Activated B cell treated with CpG ODN at 0.5 μM for 24 hours (primary cell): ENCODE data around the gene KRT25. TPM values are rescaled to one million over a fixed set of nuclear protein-coding genes. Genes with fewer than 3 reads are reported as not detected.
A peak's percentile ranks its signal among the peaks of the same experiment; 100 is the strongest.

Experiments used
- ATAC-seq: fragments of 200-7000 bp; cut with Tn5 transposase; one replicate; pipeline ENCODE4 v1.10.0; 2021; ENCODE audit warnings: low read depth, mild to moderate bottlenecking, moderate library complexity
- CTCF ChIA-PET: fragments of 350-600 bp; sonication (Branson Sonifier 250); formaldehyde crosslinking; loops from one replicate; lab custom pipeline; 2021; ENCODE audit warnings: antibody characterized with exemption; lab: Charles Lee
- POLR2A ChIA-PET: fragments of 350-600 bp; sonication (Branson Sonifier 250); formaldehyde crosslinking; loops from one replicate; lab custom pipeline; 2021; ENCODE audit warnings: antibody characterized with exemption; lab: Charles Lee
- DNase-seq: peaks from one replicate; pipeline ENCODE4 v3.0.0; 2022
- H3K27ac Mint-ChIP-seq: one replicate; pipeline ENCODE4 v1.8.0; 2020; ENCODE audit warnings: mixed read lengths
- H3K27me3 Mint-ChIP-seq: one replicate; pipeline ENCODE4 v1.8.0; 2021; ENCODE audit warnings: mixed read lengths
- H3K36me3 Mint-ChIP-seq: one replicate; pipeline ENCODE4 v1.8.0; 2021; ENCODE audit warnings: low read depth, mixed read lengths
- H3K4me1 Mint-ChIP-seq: one replicate; pipeline ENCODE4 v1.8.0; 2021; ENCODE audit warnings: mixed read lengths
- H3K4me3 Mint-ChIP-seq: one replicate; pipeline ENCODE4 v1.8.0; 2020; ENCODE audit warnings: mild to moderate bottlenecking, mixed read lengths
- H3K9me3 Mint-ChIP-seq: one replicate; pipeline ENCODE4 v1.8.0; 2020; ENCODE audit warnings: mixed read lengths
- intact Hi-C: fragments of 100-400 bp; cut with micrococcal nuclease; formaldehyde crosslinking; loops from one replicate; pipeline ENCODE4 v1.15.1; 2024
- total RNA-seq: library from RNA; stranded (reverse); gene quantifications from 2 replicates; pipeline ENCODE4 v1.2.3, GENCODE V29; 2022
- TF ChIP-seq, protein P1 (sequence below): fragments of 200-600 bp; IDR thresholded peaks from one replicate; pipeline ENCODE4 v1.8.0; 2022; ENCODE audit warnings: antibody characterized with exemption, mild to moderate bottlenecking

The KRT25 gene
- total RNA-seq, 1 donor from 2014 or later: not detected

DNA sequence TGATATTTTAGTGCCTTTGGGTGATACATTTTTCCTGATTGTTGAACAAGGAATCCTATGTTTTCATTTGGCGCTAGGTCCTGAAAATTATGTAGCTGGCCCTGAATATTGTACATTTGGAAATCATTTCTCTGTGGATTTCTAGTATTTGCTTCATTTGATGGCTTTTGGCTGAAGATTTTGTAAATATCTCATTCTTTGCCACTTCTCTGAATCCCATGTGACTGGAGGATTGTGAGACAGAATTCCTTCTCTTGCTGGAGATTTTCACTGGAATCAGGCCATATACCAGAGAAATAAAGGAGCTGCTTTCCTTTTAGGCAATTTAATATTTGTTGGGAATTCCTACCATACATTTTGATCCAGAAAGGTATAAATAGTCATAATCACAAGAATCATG is 36.0 kb upstream of the KRT25 start:
- H3K27me3 Mint-ChIP-seq: peaks cover 13% of the 10 kb centered on the region
- no peak for ATAC-seq
- no peaks in the 10 kb centered on the region for H3K9me3 Mint-ChIP-seq
- POLR2A ChIA-PET: no interaction called here
- H3K36me3 Mint-ChIP-seq: no peaks in the 10 kb centered on the region
- no peak overlapping the region for H3K4me3 Mint-ChIP-seq
- TF ChIP-seq, protein P1, sequence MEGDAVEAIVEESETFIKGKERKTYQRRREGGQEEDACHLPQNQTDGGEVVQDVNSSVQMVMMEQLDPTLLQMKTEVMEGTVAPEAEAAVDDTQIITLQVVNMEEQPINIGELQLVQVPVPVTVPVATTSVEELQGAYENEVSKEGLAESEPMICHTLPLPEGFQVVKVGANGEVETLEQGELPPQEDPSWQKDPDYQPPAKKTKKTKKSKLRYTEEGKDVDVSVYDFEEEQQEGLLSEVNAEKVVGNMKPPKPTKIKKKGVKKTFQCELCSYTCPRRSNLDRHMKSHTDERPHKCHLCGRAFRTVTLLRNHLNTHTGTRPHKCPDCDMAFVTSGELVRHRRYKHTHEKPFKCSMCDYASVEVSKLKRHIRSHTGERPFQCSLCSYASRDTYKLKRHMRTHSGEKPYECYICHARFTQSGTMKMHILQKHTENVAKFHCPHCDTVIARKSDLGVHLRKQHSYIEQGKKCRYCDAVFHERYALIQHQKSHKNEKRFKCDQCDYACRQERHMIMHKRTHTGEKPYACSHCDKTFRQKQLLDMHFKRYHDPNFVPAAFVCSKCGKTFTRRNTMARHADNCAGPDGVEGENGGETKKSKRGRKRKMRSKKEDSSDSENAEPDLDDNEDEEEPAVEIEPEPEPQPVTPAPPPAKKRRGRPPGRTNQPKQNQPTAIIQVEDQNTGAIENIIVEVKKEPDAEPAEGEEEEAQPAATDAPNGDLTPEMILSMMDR: no peak
- no peak for DNase-seq
- H3K4me1 Mint-ChIP-seq: no peaks in the 10 kb centered on the region
- intact Hi-C loops: loop anchor here (5.0 kb wide), 1 partner anchor 74 kb away; no protein-coding TSS in a partner anchor
- CTCF ChIA-PET: interaction anchor here (0.7 to 1.2 kb wide), 5 partner anchors 75 to 397 kb away, joined by 3 to 7 read pairs (median 3); no protein-coding TSS in a partner anchor
- no peak overlapping the region for H3K27ac Mint-ChIP-seq

DNA sequence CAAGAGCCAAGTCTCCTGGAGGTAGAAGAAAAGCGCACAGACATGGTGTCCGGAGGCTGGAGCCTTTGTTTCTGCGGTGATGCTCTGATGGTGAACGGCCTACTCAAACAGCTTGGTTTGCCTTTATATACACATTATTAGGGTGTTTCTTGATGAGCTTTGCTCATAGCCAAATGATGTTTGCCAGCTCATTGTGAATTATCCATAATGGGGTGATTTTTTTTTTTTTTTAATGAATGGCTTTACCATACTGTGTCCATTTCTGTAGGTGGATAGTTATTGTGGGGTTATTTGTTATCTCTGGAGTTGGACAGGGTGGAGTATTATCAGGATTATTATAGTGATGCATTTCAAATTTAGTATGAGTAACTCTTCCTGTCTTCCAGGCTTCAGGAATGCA is 27.3 kb upstream of the KRT25 start, which contains the start of gene KRT27:
TSS of gene KRT27 (minus strand) at position 101 of the 400 bp plus-strand sequence. CDS start at position 44, 57 bp downstream.
- Mint-ChIP-seq H3K9me3 (no peaks in the 10 kb centered on the region), H3K27me3 (peaks cover 39% of the 10 kb centered on the region), H3K27ac (no peak within 1 kb of the TSS), H3K36me3 (no peaks in the 10 kb centered on the region), H3K4me1 (peaks cover 4% of the 10 kb centered on the region), H3K4me3 (no peak within 1 kb of the TSS)
- ChIA-PET CTCF (no interaction called here), POLR2A (no interaction called here)
- intact Hi-C loops: no loop called here
- DNase-seq (no peak), ATAC-seq (no peak)
- TF ChIP-seq, protein P1: no peak

DNA sequence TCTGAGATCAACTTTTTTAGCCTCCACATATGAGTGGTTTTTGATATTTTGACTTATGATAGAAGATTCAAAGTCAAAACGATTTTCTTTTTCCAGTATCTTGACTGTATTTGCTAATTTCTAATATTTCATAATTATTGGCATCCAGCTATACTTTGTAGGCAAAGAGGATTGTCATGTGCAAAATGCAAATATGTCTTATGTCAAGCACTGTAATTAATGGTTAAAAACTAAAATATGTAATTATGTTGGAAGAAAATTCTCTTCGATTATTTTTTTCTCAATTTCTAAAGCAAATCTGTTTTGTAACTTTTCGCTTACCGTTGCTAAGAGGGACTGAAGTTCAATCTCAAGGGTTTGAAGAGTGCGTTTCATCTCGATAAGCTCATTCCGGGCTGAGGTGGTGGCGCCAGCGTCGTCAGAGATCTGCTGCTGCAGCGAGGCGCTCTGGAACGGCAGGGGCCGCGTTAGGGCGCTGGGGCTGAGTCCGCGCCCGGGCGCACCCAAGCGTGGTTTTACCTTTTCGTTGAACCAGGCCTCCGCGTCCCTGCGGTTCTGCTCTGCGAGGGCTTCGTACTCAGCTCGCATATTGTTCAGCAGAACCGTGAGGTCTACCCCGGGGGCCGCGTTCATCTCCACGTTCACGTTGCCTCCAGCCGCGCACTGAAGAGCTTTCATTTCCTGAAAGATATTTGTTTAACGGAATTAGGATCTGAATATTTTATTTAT is 24.2 kb upstream of the KRT25 start:
- Mint-ChIP-seq H3K4me1 (peaks cover 4% of the 10 kb centered on the region), H3K27me3 (peaks cover 51% of the 10 kb centered on the region), H3K4me3 (peak overlapping the region; percentile 66), H3K36me3 (no peaks in the 10 kb centered on the region), H3K27ac (no peak overlapping the region), H3K9me3 (no peaks in the 10 kb centered on the region)
- ChIA-PET POLR2A (interaction anchor here (1.4 kb wide), 1 partner anchor 40 kb away, joined by 3 read pairs; no protein-coding TSS in a partner anchor), CTCF (no interaction called here)
- peak; percentile 21 for ATAC-seq
- TF ChIP-seq, protein P1: no peak
- no peak for DNase-seq
- intact Hi-C loops: no loop called here

DNA sequence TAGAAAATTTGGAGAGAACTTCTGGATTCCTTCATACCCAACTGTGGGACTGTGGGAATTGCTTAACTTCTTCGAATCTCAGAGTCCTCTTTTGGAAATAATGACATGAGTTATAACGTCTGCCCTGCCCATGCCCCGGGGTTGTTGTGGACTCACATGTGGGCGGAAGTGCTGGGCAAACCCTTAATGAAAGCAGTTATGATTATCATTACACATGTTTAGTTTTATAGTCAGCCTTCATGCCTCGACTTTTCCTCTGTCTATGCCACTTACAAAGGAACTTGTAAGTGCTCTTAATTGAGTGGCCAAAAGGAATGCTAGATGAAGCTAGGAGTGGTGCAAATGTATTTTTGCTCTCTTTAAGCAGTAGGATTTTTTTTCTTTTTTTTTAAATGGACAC is 23.3 kb upstream of the KRT25 start:
- intact Hi-C loops: no loop called here
- Mint-ChIP-seq H3K27me3 (peaks cover 52% of the 10 kb centered on the region), H3K4me3 (no peak overlapping the region), H3K36me3 (no peaks in the 10 kb centered on the region), H3K27ac (no peak overlapping the region), H3K4me1 (peaks cover 4% of the 10 kb centered on the region), H3K9me3 (no peaks in the 10 kb centered on the region)
- POLR2A ChIA-PET: no interaction called here
- DNase-seq: no peak
- ATAC-seq: no peak
- TF ChIP-seq, protein P1: no peak
- CTCF ChIA-PET: no interaction called here

DNA sequence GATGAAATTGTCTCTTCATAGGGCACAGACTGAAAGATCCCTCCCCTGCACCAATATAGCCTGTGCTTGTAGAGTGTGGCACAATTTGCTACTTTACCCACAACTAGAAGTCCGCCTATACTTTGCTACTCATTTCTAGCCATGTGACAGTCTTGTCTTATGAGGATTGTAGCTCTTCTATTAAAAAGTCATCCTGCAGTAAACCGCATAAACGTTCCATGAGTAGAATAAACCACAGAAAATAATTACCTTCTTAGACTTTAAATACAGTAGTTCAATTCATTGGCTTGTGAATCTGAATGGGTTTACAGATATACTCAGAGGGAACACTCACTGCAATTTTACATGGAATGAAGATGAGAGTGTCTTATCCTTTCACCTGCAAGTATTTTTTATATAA is 22.8 kb upstream of the KRT25 start:
- DNase-seq: no peak
- Mint-ChIP-seq H3K4me1 (peaks cover 4% of the 10 kb centered on the region), H3K27ac (no peak overlapping the region), H3K4me3 (no peak overlapping the region), H3K27me3 (peaks cover 48% of the 10 kb centered on the region), H3K9me3 (no peaks in the 10 kb centered on the region), H3K36me3 (no peaks in the 10 kb centered on the region)
- no peak for ATAC-seq
- ChIA-PET POLR2A (no interaction called here), CTCF (no interaction called here)
- TF ChIP-seq, protein P1: no peak
- intact Hi-C loops: no loop called here
